GM06990 (cell line): ENCODE data around the gene MLLT6.

Experiments
- DNase-seq: peaks from one replicate; pipeline ENCODE4 v3.0.0-alpha.2; 2011; ENCODE audit not compliant: insufficient read length; ENCODE audit errors: extremely low read depth
- H3K27me3 ChIP-seq: replicated peaks from 2 replicates; pipeline ENCODE4 v1.6.0; 2011; ENCODE audit warnings: low read length; ENCODE audit not compliant: control insufficient read depth, insufficient read depth
- H3K36me3 ChIP-seq: 2 replicates; pipeline ENCODE4 v1.5.1; 2011; ENCODE audit warnings: low read length; ENCODE audit not compliant: control insufficient read depth, insufficient read depth
- H3K4me3 ChIP-seq: replicated peaks from 2 replicates; pipeline ENCODE4 v1.5.1; 2011; ENCODE audit warnings: low read depth, mild to moderate bottlenecking, control low read depth, low read length
- TF ChIP-seq, protein P1 (sequence below): IDR thresholded peaks from 2 replicates; pipeline ENCODE4 v1.5.1; 2011; ENCODE audit warnings: low read length, control low read depth, mild to moderate bottlenecking, inconsistent platforms; ENCODE audit not compliant: insufficient read depth, poor library complexity, severe bottlenecking

Gene MLLT6

GRCh38 chr17:38751808-38752307 is 46.8 kb downstream of the MLLT6 start:
- peak; percentile 89 for DNase-seq
- Histone ChIP-seq H3K4me3 (peak overlapping the region; percentile 86), H3K36me3 (peaks cover 7% of the 10 kb centered on the region), H3K27me3 (no peaks in the 10 kb centered on the region; the same call in 1 of the 2 replicates)
- TF ChIP-seq, protein P1, sequence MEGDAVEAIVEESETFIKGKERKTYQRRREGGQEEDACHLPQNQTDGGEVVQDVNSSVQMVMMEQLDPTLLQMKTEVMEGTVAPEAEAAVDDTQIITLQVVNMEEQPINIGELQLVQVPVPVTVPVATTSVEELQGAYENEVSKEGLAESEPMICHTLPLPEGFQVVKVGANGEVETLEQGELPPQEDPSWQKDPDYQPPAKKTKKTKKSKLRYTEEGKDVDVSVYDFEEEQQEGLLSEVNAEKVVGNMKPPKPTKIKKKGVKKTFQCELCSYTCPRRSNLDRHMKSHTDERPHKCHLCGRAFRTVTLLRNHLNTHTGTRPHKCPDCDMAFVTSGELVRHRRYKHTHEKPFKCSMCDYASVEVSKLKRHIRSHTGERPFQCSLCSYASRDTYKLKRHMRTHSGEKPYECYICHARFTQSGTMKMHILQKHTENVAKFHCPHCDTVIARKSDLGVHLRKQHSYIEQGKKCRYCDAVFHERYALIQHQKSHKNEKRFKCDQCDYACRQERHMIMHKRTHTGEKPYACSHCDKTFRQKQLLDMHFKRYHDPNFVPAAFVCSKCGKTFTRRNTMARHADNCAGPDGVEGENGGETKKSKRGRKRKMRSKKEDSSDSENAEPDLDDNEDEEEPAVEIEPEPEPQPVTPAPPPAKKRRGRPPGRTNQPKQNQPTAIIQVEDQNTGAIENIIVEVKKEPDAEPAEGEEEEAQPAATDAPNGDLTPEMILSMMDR: no peak

- Histone ChIP-seq H3K27me3 (no peaks in the 10 kb centered on the region; the same call in 1 of the 2 replicates), H3K36me3 (peaks cover 7% of the 10 kb centered on the region), H3K4me3 (peak within 1 kb of the TSS; percentile 86)
- TF ChIP-seq, protein P1: no peak
- DNase-seq: peak; percentile 99
Observed at GRCh38 chr17:38752308-38753070, 47.4 kb downstream of the MLLT6 start, which contains the start of gene PSMB3. Gene PSMB3, plus strand, starts transcription at chr17:38752741. Its CDS starts 86 bp downstream, at chr17:38752827.

GRCh38 chr17:38753071-38753506 is 48.0 kb downstream of the MLLT6 start:
- TF ChIP-seq, protein P1: no peak
- Histone ChIP-seq H3K4me3 (peak overlapping the region; percentile 86), H3K36me3 (peaks cover 9% of the 10 kb centered on the region), H3K27me3 (no peaks in the 10 kb centered on the region; the same call in 1 of the 2 replicates)
- DNase-seq: no peak

GRCh38 chr17:38761612-38762011 is 56.5 kb downstream of the MLLT6 start:
- no peak for DNase-seq
- no peaks in the 10 kb centered on the region for H3K27me3 ChIP-seq
- H3K4me3 ChIP-seq: no peak overlapping the region
- H3K36me3 ChIP-seq: peaks cover 30% of the 10 kb centered on the region
- TF ChIP-seq, protein P1: peak; percentile 40

- peaks cover 32% of the 10 kb centered on the region for H3K36me3 ChIP-seq
- DNase-seq: no peak
- H3K27me3 ChIP-seq: no peaks in the 10 kb centered on the region
- H3K4me3 ChIP-seq: no peak overlapping the region
- TF ChIP-seq, protein P1: no peak
Observed at GRCh38 chr17:38762231-38762630, 57.2 kb downstream of the MLLT6 start.
